Uterus (tissue), 2 donors: ENCODE measurements around the gene ZRANB3.

Source experiments
- CTCF ChIP-seq, 4 experiments: fragments of 200-600 bp in 2 of 4; fragments of 450-650 bp in 2 of 4; sonication (generic) in 2 of 4; IDR thresholded peaks; one replicate each; pipeline ENCODE4 v1.5.1; 2016 to 2019; ENCODE audit warnings: antibody characterized with exemption in 4 of 4, mild to moderate bottlenecking in 2 of 4, moderate library complexity in 1 of 4
- POLR2A ChIP-seq, 2 donors: fragments of 450-650 bp; IDR thresholded peaks; one replicate each; pipeline ENCODE4 v1.6.1; 2016; ENCODE audit warnings: antibody characterized with exemption in 2 of 2, mild to moderate bottlenecking in 1 of 2, moderate library complexity in 1 of 2

DNA sequence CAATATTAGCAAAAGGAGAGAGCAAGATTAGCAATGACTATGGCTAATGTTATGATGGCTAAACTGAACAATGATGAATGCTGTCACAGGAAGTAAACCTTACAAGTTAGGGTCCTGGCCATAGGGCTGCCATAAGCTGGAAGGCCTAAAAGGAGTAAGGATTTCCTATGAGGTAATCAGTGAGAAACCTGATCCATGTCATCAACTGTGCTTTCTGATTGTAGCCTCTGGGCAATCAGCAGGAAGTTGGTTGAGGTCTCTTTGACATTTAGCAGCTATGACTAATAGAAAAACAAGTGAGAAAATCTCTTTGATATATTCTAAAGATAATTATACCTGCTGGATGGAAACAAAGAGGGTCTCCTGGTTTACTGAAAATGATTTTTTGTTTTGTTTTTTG lies 285.9 kb downstream of the ZRANB3 start:
- no peak for TF ChIP-seq CTCF (IDR thresholded peaks at IDR 0.05)
- TF ChIP-seq POLR2A (IDR thresholded peaks at IDR 0.05) = no peak
